ENCODE data around the gene F7.

The F7 gene

DNA sequence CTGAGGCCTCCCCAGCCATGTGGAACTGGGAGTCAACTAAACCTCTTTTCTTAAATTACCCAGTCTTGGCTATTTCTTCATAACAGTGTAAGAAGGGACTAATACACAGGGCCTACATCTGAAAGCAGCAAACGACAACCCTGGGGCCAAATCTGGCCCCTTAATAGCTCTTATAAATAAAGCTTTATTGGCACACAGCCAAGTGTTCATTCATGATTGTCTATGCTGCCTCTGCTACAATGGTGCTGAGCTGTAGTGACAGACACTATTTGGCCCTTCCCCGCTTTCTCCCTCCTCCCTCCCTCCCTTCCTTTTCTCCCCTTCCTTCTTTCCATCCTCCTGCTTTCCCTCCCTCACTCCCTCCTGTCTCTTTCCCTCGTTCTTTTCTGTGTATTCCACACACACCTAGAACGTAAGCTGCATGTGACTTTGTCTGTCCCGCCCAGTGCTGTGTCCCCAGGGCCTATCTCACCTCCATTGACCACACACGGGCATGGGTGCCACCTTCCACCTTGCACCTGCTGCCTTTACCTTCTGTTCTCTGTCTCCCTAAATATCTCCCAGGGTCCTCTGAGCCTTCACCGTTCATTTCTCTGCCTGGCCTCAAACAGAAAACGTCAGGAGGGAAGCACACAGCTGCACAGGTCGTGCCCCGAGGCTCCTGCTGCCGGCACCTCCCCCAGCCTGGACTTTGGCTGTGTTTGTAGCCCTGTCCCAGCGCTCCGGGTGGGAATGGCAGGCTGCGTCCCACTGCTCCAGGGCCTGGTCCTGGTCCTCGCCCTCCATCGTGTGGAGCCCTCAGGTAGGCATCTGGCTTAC lies 52.5 kb downstream of the F7 start, which contains the start of gene PROZ:
Gene PROZ (plus strand): TSS at position 720 of the 819 bp plus-strand sequence. CDS start 13 bp downstream, at position 733.
- Histone ChIP-seq H3K79me2 (ENCODE audit: insufficient read depth, low read depth) (no peaks in the 10 kb centered on the region), H3K27ac (no peak within 1 kb of the TSS), H3K4me2 (no peak within 1 kb of the TSS), H3K36me3 (ENCODE audit: insufficient read depth) (no peaks in the 10 kb centered on the region), H3K27me3 (ENCODE audit: insufficient read depth, low read depth) (peaks cover 5% of the 10 kb centered on the region; the same call in 1 of the 2 replicates), H3K4me3 (IDR thresholded peaks at IDR 0.05; ENCODE audit: insufficient read depth, low read depth, low read length) (no peak within 1 kb of the TSS), H3K9ac (no peak within 1 kb of the TSS), H3K4me1 (ENCODE audit: low read depth, poor library complexity, severe bottlenecking) (peaks cover 5% of the 10 kb centered on the region), H2AFZ (ENCODE audit: low read depth) (no peak within 1 kb of the TSS), H4K20me1 (ENCODE audit: insufficient read depth) (no peaks in the 10 kb centered on the region)
- TF ChIP-seq, protein P1, sequence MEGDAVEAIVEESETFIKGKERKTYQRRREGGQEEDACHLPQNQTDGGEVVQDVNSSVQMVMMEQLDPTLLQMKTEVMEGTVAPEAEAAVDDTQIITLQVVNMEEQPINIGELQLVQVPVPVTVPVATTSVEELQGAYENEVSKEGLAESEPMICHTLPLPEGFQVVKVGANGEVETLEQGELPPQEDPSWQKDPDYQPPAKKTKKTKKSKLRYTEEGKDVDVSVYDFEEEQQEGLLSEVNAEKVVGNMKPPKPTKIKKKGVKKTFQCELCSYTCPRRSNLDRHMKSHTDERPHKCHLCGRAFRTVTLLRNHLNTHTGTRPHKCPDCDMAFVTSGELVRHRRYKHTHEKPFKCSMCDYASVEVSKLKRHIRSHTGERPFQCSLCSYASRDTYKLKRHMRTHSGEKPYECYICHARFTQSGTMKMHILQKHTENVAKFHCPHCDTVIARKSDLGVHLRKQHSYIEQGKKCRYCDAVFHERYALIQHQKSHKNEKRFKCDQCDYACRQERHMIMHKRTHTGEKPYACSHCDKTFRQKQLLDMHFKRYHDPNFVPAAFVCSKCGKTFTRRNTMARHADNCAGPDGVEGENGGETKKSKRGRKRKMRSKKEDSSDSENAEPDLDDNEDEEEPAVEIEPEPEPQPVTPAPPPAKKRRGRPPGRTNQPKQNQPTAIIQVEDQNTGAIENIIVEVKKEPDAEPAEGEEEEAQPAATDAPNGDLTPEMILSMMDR (conservative IDR thresholded peaks at IDR 0.05; ENCODE audit: low read depth, low read length) = no peak

DNA sequence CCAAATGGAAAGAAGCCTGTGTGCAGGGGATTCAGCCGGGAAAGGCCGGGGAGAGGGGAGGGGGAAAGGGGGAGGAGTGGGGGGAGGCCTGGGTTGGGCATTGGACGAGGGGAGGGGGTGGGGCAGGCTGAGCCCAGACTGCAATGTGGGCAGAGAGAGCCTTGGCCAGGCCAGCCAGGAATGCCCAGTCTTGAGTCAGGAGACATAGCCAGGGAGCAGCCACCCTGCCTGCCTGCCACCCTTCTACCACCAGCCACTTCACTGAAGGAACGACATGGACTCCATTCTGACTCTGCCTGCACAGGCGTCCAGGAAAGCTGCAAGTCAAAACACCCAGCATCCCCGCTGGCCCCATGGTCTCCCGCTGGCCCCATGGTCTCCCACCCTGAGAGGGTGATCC lies 53.4 kb downstream of the F7 start:
- H3K36me3 ChIP-seq (ENCODE audit: insufficient read depth) = no peaks in the 10 kb centered on the region
- no peaks in the 10 kb centered on the region for H3K79me2 ChIP-seq (ENCODE audit: insufficient read depth, low read depth)
- peaks cover 5% of the 10 kb centered on the region for H3K4me1 ChIP-seq (ENCODE audit: low read depth, poor library complexity, severe bottlenecking)
- no peak overlapping the region for H3K27ac ChIP-seq
- H3K27me3 ChIP-seq (ENCODE audit: insufficient read depth, low read depth) = peaks cover 9% of the 10 kb centered on the region; the same call in 1 of the 2 replicates
- no peak overlapping the region for H3K4me3 ChIP-seq (IDR thresholded peaks at IDR 0.05; ENCODE audit: insufficient read depth, low read depth, low read length)
- TF ChIP-seq, protein P1 (conservative IDR thresholded peaks at IDR 0.05; ENCODE audit: low read depth, low read length) = no peak
- H3K9ac ChIP-seq = no peak overlapping the region
- no peak overlapping the region for H3K4me2 ChIP-seq
- H4K20me1 ChIP-seq (ENCODE audit: insufficient read depth) = no peaks in the 10 kb centered on the region
- H2AFZ ChIP-seq (ENCODE audit: low read depth) = no peak overlapping the region

GRCh38 chr13:113159701-113160100 lies 54.1 kb downstream of the F7 start:
- Histone ChIP-seq H3K27ac (no peak overlapping the region), H3K4me2 (no peak overlapping the region)

DNA sequence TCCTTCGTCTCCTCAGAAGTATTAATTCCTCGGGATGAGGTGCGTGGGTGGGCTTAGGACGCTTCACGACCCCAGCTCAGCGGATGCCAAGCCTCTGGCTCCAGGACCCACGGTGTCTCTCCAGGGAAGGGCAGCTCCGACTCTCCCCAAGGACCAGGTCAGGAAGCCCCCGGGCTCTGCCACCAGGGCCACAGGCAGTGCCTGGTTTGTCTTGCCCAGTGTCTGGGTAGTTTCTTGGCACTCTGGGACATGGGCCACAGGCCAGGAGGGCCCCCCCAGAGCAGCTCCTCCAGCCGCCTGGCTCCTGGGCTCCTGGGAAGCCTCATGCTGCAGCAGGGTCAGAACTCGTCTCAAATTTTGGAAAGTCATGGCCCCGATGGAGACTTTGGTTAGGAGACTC lies 55.4 kb downstream of the F7 start:
- H3K79me2 ChIP-seq (ENCODE audit: insufficient read depth, low read depth) = no peaks in the 10 kb centered on the region
- H3K36me3 ChIP-seq (ENCODE audit: insufficient read depth) = no peaks in the 10 kb centered on the region
- no peak overlapping the region for H3K4me2 ChIP-seq
- no peak overlapping the region for H3K4me3 ChIP-seq (IDR thresholded peaks at IDR 0.05; ENCODE audit: insufficient read depth, low read depth, low read length)
- no peak overlapping the region for H2AFZ ChIP-seq (ENCODE audit: low read depth)
- no peaks in the 10 kb centered on the region for H3K4me1 ChIP-seq (ENCODE audit: low read depth, poor library complexity, severe bottlenecking)
- no peak overlapping the region for H3K27ac ChIP-seq
- peaks cover 9% of the 10 kb centered on the region; the same call in 1 of the 2 replicates for H3K27me3 ChIP-seq (ENCODE audit: insufficient read depth, low read depth)
- H4K20me1 ChIP-seq (ENCODE audit: insufficient read depth) = no peaks in the 10 kb centered on the region
- TF ChIP-seq, protein P1 (conservative IDR thresholded peaks at IDR 0.05; ENCODE audit: low read depth, low read length) = no peak
- no peak overlapping the region for H3K9ac ChIP-seq

More at GRCh38 chr13:113159701-113160100, 54.1 kb downstream of the F7 start:
- H3K79me2 ChIP-seq (ENCODE audit: insufficient read depth, low read depth) = no peaks in the 10 kb centered on the region
- peaks cover 2% of the 10 kb centered on the region for H3K4me1 ChIP-seq (ENCODE audit: low read depth, poor library complexity, severe bottlenecking)
- no peak overlapping the region for H3K4me3 ChIP-seq (IDR thresholded peaks at IDR 0.05; ENCODE audit: insufficient read depth, low read depth, low read length)
- no peaks in the 10 kb centered on the region for H4K20me1 ChIP-seq (ENCODE audit: insufficient read depth)
- H2AFZ ChIP-seq (ENCODE audit: low read depth) = no peak overlapping the region
- TF ChIP-seq, protein P1 (conservative IDR thresholded peaks at IDR 0.05; ENCODE audit: low read depth, low read length) = no peak
- H3K9ac ChIP-seq = no peak overlapping the region
- no peaks in the 10 kb centered on the region for H3K36me3 ChIP-seq (ENCODE audit: insufficient read depth)
- H3K27me3 ChIP-seq (ENCODE audit: insufficient read depth, low read depth) = peaks cover 9% of the 10 kb centered on the region; the same call in 1 of the 2 replicates

Measured in KMS-11 (cell line).